ENCODE data around the gene NLRP6. TPM values are rescaled to one million over a fixed set of nuclear protein-coding genes. Genes with fewer than 3 reads are reported as not detected.
"Not testable (repeated sequence)": the region's sequence is repeated elsewhere in the genome, so short reads cannot be mapped to it uniquely, and the experiment has no call there.

Gene NLRP6
- total RNA-seq, 1 donor from 2014 or later, result 0.49 TPM

GRCh38 chr11:261624-262023, 16.6 kb upstream of the NLRP6 start:
- Histone ChIP-seq H3K27me3 (no peaks in the 10 kb centered on the region), H3K9me3 (no peaks in the 10 kb centered on the region), H3K4me1 (no peaks in the 10 kb centered on the region), H3K27ac (no peak overlapping the region), H3K4me3 (no peak overlapping the region), H3K36me3 (no peaks in the 10 kb centered on the region)
- intact Hi-C loops (cut with DNase I), result no loop called here
- DNase-seq (ENCODE audit: extremely low spot score in 2 of 2), result no peak
- TF ChIP-seq POLR2AphosphoS5 (IDR thresholded peaks at IDR 0.05; ENCODE audit: insufficient read depth in 1 of 2, low read depth in 1 of 2) (no peak), POLR2A (IDR thresholded peaks at IDR 0.05) (no peak), CTCF (IDR thresholded peaks at IDR 0.05) (no peak)

GRCh38 chr11:266676-267439, 11.3 kb upstream of the NLRP6 start:
- H3K4me3 ChIP-seq, result no peak overlapping the region
- no peak for TF ChIP-seq POLR2A (IDR thresholded peaks at IDR 0.05)
- no peak overlapping the region for H3K27ac ChIP-seq
- no peaks in the 10 kb centered on the region for H3K27me3 ChIP-seq
- no peaks in the 10 kb centered on the region for H3K9me3 ChIP-seq
- H3K4me1 ChIP-seq, result peaks cover 12% of the 10 kb centered on the region
- no peaks in the 10 kb centered on the region for H3K36me3 ChIP-seq
- DNase-seq (ENCODE audit: extremely low spot score in 2 of 2), result peak in 1 of 2 donors; percentile 46
- intact Hi-C loops (cut with DNase I), result no loop called here

- H3K9me3 ChIP-seq, result no peaks in the 10 kb centered on the region
- DNase-seq (ENCODE audit: extremely low spot score in 2 of 2), result no peak
- peak in 1 of 2 donors; percentile 32 for TF ChIP-seq POLR2AphosphoS5 (IDR thresholded peaks at IDR 0.05; ENCODE audit: insufficient read depth in 1 of 2, low read depth in 1 of 2)
- no peak for TF ChIP-seq CTCF (IDR thresholded peaks at IDR 0.05)
- TF ChIP-seq POLR2A (IDR thresholded peaks at IDR 0.05), result no peak
- H3K36me3 ChIP-seq, result no peaks in the 10 kb centered on the region
- H3K27ac ChIP-seq, result peak overlapping the region; percentile 72
- peak overlapping the region; percentile 36 to 40 for H3K4me3 ChIP-seq
- intact Hi-C loops (cut with DNase I), result no loop called here
- no peaks in the 10 kb centered on the region for H3K27me3 ChIP-seq
- H3K4me1 ChIP-seq, result peaks cover 12% of the 10 kb centered on the region
Observed at GRCh38 chr11:267491-267994, 10.7 kb upstream of the NLRP6 start.

- H3K27ac ChIP-seq, result peak overlapping the region; percentile 72
- TF ChIP-seq POLR2AphosphoS5 (IDR thresholded peaks at IDR 0.05; ENCODE audit: insufficient read depth in 1 of 2, low read depth in 1 of 2), result peak in 1 of 2 donors; percentile 63
- H3K4me3 ChIP-seq, result peak overlapping the region; percentile 3 to 40
- H3K9me3 ChIP-seq; H3K27me3 ChIP-seq; intact Hi-C loops (cut with DNase I); H3K36me3 ChIP-seq: not testable (repeated sequence)
- H3K4me1 ChIP-seq, result peaks cover 12% of the 10 kb centered on the region
- DNase-seq (ENCODE audit: extremely low spot score in 2 of 2), result peak in 1 of 2 donors; percentile 55
Observed at GRCh38 chr11:268716-269145, 9.5 kb upstream of the NLRP6 start.

GRCh38 chr11:269146-269890, 8.9 kb upstream of the NLRP6 start:
- Histone ChIP-seq H3K27ac (peak overlapping the region; percentile 72), H3K4me3 (peak overlapping the region; percentile 3 to 40), H3K36me3 (no peaks in the 10 kb centered on the region), H3K9me3 (no peaks in the 10 kb centered on the region), H3K27me3 (no peaks in the 10 kb centered on the region), H3K4me1 (peaks cover 12% of the 10 kb centered on the region)
- intact Hi-C loops (cut with DNase I), result no loop called here
- TF ChIP-seq POLR2AphosphoS5 (IDR thresholded peaks at IDR 0.05; ENCODE audit: insufficient read depth in 1 of 2, low read depth in 1 of 2), result peak in 1 of 2 donors; percentile 3
- no peak for TF ChIP-seq CTCF (IDR thresholded peaks at IDR 0.05)
- TF ChIP-seq POLR2A (IDR thresholded peaks at IDR 0.05), result peak in 1 of 2 donors; percentile 13
- peak in 1 of 2 donors; percentile 14 for DNase-seq (ENCODE audit: extremely low spot score in 2 of 2)
